OCI-LY1 (cell line): ENCODE data around the gene FAM83F.

Experiments
- CTCF ChIP-seq: fragments of 200-600 bp; sonication (generic), shearing (Covaris generic); IDR thresholded peaks from 2 replicates; pipeline ENCODE4 v1.5.1; 2017; ENCODE audit warnings: mild to moderate bottlenecking, antibody characterized with exemption, low read length, moderate library complexity, mixed read lengths
- EZH2 ChIP-seq: fragments of 200-600 bp; sonication (generic), shearing (Covaris generic); IDR thresholded peaks from 2 replicates; pipeline ENCODE4 v1.8.0; 2017; ENCODE audit warnings: borderline replicate concordance, mixed run types, mild to moderate bottlenecking, antibody characterized with exemption, low read length, moderate library complexity, mixed read lengths

GRCh38 chr22:40001800-40002577, 7.2 kb downstream of the FAM83F start:
- TF ChIP-seq CTCF = no peak
- no peak for TF ChIP-seq EZH2
